CMK (cell line): ENCODE results near the gene ZFYVE21.
"Not testable (repeated sequence)": the region's sequence is repeated elsewhere in the genome, so short reads cannot be mapped to it uniquely, and the experiment has no call there.

Experiments used
- DNase-seq: peaks from one replicate; pipeline ENCODE4 v3.0.0-alpha.2; 2010; ENCODE audit warnings: low read depth

ZFYVE21 gene

DNA sequence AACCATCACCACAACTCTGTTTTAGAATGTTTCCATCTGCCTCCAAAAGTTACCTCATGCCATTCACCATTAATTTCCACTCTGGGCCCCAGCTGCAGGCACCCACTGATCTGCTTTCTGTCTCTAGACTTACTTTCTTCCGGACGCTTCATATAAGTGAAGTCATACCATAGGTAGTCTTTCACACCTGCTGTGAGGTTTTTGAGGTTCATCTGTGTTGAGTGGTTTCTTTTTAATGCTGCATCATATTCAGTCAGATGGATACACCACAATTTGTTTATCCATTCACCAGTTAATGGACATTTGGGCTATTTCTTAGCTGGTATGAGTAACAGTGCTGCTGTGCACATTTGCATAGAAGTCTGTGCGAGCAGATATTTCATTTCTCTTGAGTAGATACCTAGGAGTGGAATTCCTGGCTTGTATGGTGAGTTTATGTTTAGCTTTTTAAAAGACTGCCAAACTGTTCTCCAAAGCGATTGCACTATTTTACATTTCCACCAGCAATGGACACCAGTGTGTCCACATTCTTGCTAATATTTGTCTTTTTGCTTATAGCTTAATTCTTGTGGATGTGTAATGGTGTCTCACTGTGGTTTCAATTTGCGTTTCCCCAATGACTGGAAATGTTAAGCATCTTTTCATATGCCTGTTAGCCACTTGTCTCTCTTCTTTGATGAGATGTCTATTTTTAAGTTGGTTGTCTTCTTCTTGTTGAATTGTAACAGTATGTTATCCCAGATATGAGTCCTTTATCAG lies 48.3 kb downstream of the ZFYVE21 start:
- DNase-seq = no peak

DNA sequence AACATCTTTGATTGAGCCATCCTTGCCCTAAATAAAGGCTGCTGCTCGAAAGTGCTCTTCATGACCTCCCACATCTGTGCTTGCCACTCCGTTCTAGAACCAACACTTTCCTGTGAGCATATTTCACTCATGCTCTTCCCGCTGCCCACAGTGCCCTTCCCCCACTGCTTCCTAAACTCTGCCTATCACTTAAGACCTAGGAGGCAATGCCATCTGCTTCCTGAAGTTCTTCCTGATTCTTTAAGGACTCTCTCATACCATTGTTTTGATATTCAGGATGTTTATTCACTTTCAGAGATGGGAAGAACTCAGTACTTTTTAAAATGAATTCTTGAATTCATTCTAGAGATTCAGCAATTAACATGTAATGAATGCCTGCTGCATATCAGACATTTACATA lies 49.9 kb downstream of the ZFYVE21 start:
- peak; percentile 20 for DNase-seq

- DNase-seq = no peak
Observed at GRCh38 chr14:103767336-103767894, 51.8 kb downstream of the ZFYVE21 start.

DNA sequence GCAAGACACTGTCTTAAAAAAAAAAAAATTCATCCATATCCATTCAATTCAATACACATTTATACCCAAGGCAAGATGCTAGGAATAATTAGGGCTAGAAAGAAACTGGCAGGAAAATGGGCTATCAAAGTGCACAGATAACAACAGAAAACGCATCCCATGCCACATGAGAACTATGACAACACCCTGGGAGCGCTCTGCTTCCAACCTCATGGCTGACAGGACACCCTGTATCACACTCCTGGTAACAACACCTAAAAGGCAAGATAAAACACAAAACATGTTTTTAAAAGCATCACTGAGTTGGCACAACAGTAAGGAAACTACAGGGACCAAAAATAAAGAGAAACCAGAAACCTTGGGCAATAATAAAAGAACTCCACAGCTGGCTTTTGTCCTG lies 54.9 kb downstream of the ZFYVE21 start:
- no peak for DNase-seq

DNA sequence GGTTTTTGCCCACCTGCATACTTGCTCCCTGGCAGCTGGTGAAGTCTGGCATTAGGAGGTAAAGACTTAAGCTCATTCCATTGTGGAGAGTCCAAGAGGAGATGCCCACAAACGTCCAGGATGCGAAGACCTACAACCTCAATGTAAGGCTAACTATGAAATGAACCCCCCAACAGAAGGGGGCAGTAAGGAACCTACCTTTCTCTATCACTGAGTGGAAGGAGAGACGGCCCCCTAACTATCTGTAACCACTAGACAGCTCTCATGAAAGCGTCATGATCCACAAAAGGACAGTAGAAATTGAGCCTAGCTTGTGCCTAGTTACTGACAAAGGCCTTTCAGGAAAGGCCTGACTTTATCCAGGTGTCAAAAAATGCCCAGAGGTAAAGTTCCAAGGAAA lies 55.3 kb downstream of the ZFYVE21 start:
- no peak for DNase-seq

- DNase-seq = no peak
Observed at GRCh38 chr14:103772078-103772712, 56.6 kb downstream of the ZFYVE21 start.

GRCh38 chr14:103773521-103773920 lies 57.9 kb downstream of the ZFYVE21 start:
- DNase-seq = no peak

DNA sequence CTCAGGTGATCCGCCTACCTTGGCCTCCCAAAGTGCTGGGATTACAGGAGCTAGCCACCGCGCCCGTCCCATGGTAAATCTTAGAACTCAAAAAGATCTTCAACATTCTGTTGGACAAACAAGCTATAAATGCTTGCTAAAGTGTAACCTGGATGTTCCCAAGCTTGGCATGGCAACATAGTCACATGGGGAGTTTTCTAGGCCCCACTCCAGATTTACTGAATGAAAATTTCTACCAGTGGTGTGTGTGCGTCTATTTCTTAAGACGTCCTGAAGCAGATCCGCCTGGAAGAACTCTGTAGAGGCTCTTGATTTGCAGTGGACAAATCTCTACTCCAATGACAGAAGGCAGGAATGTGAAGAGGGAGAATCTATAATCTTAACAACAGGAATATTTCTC lies 59.9 kb downstream of the ZFYVE21 start:
- no peak for DNase-seq

DNA sequence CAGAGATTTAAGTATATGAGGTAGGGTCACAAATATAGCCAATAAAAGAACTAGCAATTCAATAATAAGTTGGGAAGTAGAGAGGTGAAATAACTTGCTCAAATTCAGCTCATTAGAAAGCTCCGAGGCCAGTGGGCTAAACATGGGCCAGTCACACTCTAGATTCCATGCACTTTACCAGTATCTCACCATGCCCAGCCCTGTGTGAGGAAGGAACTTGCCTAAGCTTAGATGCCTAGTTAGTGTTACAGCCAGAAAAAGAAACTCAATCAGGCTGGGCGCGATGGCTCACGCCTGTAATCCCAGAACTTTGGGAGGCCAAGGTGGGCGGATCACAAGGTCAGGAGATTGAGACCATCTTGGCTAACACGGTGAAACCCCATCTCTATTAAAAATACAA lies 60.7 kb downstream of the ZFYVE21 start:
- not testable (repeated sequence) for DNase-seq

- DNase-seq = no peak
Observed at GRCh38 chr14:103782376-103782775, 66.8 kb downstream of the ZFYVE21 start.
